ENCODE data around the gene SLC2A1. TPM values are rescaled to one million over a fixed set of nuclear protein-coding genes. Genes with fewer than 3 reads are reported as not detected.

SLC2A1 gene
- total and polyA plus RNA-seq, 9 of the 15 experiments (the other 6 are each of a cell fraction or from before 2014, with no cell fraction given), result 12.6 to 153 (median 48.0) TPM

DNA sequence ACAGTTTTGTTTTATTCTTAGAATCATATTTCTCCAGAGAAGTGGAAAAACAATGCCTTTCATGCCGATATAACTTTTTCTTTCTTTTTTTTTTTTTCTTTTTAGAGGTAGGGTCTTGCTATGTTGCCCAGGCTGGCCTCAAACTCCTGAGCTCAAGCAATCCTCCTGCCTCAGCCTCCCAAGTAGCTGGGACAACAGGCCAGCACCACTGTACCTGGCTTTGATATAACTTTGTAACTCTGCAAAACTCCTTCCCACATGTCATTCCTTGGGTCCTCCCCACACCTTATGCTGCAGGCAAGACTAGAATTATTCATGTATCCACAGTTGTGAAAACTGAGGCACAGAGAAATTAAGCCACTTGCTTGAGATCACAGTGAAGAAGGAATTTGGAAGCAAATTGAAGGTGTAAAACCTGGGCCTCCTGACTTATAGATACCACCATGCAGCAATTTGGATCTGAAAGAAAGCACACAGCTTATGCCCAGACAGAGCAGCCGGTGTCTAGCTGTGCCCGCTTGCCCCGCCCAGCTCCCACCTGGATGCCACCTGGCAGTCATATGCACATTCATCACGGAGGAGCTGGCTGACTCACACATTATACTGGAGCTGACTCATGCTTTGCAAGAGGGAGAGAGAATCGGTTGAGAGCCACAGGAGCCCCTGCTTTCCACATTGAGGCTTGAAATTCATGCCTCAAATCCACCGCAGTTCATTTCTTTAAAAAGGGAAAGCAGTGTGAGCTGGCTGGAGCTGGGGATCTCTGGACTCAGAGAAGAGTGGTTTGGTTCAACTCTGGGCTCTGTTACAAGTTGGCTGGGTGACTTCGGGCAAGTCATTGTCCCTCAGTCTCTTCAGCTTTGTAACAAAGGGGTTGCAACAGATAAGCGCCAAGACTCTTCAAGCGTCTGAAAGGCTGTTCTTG lies 8.3 kb upstream of the SLC2A1 start (continued):
- TF ChIP-seq, protein P1, sequence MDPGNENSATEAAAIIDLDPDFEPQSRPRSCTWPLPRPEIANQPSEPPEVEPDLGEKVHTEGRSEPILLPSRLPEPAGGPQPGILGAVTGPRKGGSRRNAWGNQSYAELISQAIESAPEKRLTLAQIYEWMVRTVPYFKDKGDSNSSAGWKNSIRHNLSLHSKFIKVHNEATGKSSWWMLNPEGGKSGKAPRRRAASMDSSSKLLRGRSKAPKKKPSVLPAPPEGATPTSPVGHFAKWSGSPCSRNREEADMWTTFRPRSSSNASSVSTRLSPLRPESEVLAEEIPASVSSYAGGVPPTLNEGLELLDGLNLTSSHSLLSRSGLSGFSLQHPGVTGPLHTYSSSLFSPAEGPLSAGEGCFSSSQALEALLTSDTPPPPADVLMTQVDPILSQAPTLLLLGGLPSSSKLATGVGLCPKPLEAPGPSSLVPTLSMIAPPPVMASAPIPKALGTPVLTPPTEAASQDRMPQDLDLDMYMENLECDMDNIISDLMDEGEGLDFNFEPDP (CRISPR knock-in tag; IDR thresholded peaks at IDR 0.05), result no peak
- TF ChIP-seq, protein P2, sequence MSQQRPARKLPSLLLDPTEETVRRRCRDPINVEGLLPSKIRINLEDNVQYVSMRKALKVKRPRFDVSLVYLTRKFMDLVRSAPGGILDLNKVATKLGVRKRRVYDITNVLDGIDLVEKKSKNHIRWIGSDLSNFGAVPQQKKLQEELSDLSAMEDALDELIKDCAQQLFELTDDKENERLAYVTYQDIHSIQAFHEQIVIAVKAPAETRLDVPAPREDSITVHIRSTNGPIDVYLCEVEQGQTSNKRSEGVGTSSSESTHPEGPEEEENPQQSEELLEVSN (IDR thresholded peaks at IDR 0.05; ENCODE audit: borderline replicate concordance in 1 of 2, extremely low read depth in 1 of 2, insufficient read depth in 1 of 2, insufficient read length in 1 of 2, low read depth in 1 of 2, low read length in 1 of 2, poor library complexity in 1 of 2, severe bottlenecking in 1 of 2), result peak; percentile 37 to 68
- peak; percentile 97 for TF ChIP-seq BACH1 (tag; IDR thresholded peaks at IDR 0.05)
- 0 out of 2 replicates have a peak, but pooled peaks have one; percentile 46 for TF ChIP-seq ZNF41 (CRISPR knock-in tag; conservative IDR thresholded peaks at IDR 0.05)
- TF ChIP-seq, protein P3, sequence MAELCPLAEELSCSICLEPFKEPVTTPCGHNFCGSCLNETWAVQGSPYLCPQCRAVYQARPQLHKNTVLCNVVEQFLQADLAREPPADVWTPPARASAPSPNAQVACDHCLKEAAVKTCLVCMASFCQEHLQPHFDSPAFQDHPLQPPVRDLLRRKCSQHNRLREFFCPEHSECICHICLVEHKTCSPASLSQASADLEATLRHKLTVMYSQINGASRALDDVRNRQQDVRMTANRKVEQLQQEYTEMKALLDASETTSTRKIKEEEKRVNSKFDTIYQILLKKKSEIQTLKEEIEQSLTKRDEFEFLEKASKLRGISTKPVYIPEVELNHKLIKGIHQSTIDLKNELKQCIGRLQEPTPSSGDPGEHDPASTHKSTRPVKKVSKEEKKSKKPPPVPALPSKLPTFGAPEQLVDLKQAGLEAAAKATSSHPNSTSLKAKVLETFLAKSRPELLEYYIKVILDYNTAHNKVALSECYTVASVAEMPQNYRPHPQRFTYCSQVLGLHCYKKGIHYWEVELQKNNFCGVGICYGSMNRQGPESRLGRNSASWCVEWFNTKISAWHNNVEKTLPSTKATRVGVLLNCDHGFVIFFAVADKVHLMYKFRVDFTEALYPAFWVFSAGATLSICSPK (IDR thresholded peaks at IDR 0.05; ENCODE audit: borderline replicate concordance), result no peak
- no peak for TF ChIP-seq ZNF830 (CRISPR knock-in tag; IDR thresholded peaks at IDR 0.05)
- TF ChIP-seq, protein P4, sequence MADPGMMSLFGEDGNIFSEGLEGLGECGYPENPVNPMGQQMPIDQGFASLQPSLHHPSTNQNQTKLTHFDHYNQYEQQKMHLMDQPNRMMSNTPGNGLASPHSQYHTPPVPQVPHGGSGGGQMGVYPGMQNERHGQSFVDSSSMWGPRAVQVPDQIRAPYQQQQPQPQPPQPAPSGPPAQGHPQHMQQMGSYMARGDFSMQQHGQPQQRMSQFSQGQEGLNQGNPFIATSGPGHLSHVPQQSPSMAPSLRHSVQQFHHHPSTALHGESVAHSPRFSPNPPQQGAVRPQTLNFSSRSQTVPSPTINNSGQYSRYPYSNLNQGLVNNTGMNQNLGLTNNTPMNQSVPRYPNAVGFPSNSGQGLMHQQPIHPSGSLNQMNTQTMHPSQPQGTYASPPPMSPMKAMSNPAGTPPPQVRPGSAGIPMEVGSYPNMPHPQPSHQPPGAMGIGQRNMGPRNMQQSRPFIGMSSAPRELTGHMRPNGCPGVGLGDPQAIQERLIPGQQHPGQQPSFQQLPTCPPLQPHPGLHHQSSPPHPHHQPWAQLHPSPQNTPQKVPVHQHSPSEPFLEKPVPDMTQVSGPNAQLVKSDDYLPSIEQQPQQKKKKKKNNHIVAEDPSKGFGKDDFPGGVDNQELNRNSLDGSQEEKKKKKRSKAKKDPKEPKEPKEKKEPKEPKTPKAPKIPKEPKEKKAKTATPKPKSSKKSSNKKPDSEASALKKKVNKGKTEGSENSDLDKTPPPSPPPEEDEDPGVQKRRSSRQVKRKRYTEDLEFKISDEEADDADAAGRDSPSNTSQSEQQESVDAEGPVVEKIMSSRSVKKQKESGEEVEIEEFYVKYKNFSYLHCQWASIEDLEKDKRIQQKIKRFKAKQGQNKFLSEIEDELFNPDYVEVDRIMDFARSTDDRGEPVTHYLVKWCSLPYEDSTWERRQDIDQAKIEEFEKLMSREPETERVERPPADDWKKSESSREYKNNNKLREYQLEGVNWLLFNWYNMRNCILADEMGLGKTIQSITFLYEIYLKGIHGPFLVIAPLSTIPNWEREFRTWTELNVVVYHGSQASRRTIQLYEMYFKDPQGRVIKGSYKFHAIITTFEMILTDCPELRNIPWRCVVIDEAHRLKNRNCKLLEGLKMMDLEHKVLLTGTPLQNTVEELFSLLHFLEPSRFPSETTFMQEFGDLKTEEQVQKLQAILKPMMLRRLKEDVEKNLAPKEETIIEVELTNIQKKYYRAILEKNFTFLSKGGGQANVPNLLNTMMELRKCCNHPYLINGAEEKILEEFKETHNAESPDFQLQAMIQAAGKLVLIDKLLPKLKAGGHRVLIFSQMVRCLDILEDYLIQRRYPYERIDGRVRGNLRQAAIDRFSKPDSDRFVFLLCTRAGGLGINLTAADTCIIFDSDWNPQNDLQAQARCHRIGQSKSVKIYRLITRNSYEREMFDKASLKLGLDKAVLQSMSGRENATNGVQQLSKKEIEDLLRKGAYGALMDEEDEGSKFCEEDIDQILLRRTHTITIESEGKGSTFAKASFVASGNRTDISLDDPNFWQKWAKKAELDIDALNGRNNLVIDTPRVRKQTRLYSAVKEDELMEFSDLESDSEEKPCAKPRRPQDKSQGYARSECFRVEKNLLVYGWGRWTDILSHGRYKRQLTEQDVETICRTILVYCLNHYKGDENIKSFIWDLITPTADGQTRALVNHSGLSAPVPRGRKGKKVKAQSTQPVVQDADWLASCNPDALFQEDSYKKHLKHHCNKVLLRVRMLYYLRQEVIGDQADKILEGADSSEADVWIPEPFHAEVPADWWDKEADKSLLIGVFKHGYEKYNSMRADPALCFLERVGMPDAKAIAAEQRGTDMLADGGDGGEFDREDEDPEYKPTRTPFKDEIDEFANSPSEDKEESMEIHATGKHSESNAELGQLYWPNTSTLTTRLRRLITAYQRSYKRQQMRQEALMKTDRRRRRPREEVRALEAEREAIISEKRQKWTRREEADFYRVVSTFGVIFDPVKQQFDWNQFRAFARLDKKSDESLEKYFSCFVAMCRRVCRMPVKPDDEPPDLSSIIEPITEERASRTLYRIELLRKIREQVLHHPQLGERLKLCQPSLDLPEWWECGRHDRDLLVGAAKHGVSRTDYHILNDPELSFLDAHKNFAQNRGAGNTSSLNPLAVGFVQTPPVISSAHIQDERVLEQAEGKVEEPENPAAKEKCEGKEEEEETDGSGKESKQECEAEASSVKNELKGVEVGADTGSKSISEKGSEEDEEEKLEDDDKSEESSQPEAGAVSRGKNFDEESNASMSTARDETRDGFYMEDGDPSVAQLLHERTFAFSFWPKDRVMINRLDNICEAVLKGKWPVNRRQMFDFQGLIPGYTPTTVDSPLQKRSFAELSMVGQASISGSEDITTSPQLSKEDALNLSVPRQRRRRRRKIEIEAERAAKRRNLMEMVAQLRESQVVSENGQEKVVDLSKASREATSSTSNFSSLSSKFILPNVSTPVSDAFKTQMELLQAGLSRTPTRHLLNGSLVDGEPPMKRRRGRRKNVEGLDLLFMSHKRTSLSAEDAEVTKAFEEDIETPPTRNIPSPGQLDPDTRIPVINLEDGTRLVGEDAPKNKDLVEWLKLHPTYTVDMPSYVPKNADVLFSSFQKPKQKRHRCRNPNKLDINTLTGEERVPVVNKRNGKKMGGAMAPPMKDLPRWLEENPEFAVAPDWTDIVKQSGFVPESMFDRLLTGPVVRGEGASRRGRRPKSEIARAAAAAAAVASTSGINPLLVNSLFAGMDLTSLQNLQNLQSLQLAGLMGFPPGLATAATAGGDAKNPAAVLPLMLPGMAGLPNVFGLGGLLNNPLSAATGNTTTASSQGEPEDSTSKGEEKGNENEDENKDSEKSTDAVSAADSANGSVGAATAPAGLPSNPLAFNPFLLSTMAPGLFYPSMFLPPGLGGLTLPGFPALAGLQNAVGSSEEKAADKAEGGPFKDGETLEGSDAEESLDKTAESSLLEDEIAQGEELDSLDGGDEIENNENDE (IDR thresholded peaks at IDR 0.05; ENCODE audit: low read depth, low read length), result no peak
- TF ChIP-seq MBD2 (IDR thresholded peaks at IDR 0.05; ENCODE audit: borderline replicate concordance, low read depth), result no peak
